HEK293 (cell line): ENCODE measurements around the gene NHP2.

Source experiments
- CTCF ChIA-PET: fragments of 350-600 bp; formaldehyde crosslinking; extraction: SDS; loops from one replicate; lab custom pipeline; 2021; ENCODE audit warnings: antibody characterized with exemption; lab: Yijun Ruan, JAX
- POLR2A ChIA-PET: fragments of 300-600 bp; formaldehyde crosslinking; extraction: SDS; loops from one replicate; lab custom pipeline; 2020; ENCODE audit warnings: antibody characterized with exemption, inconsistent platforms; lab: Yijun Ruan, JAX
- H3K27ac ChIP-seq: fragments of 200-500 bp; sonication (Bioruptor generic); 2 replicates; pipeline ENCODE4 v1.5.1; 2014; ENCODE audit warnings: low read depth, low read length, control low read depth, inconsistent platforms; ENCODE audit errors: extremely low read depth
- H3K36me3 ChIP-seq, 2 experiments: fragments of 200-500 bp in 1 of 2; sonication (Bioruptor generic) in 1 of 2; 1 replicate in 1 of 2; 2 replicates in 1 of 2; pipeline ENCODE4 v1.5.1; 2014 to 2017; ENCODE audit warnings: inconsistent platforms in 2 of 2, low read length in 2 of 2; ENCODE audit not compliant: control insufficient read depth in 2 of 2, insufficient read depth in 1 of 2
- H3K4me1 ChIP-seq: fragments of 200-500 bp; sonication (Bioruptor generic); 2 replicates; pipeline ENCODE4 v1.5.1; 2014; ENCODE audit warnings: mild to moderate bottlenecking, low read length, inconsistent platforms; ENCODE audit not compliant: control insufficient read depth, insufficient read depth
- H3K4me3 ChIP-seq: 2 replicates; pipeline ENCODE4 v1.5.1; 2011; ENCODE audit warnings: low read depth, mild to moderate bottlenecking, control low read depth, low read length, moderate library complexity
- H3K9me3 ChIP-seq: fragments of 200-500 bp; sonication (Bioruptor generic); 2 replicates; pipeline ENCODE4 v1.5.1; 2014; ENCODE audit warnings: low read depth, low read length, inconsistent platforms; ENCODE audit not compliant: control insufficient read depth, insufficient read depth
- CTCF ChIP-seq: fragments of 450-650 bp; formaldehyde crosslinking; IDR thresholded peaks from 2 replicates; pipeline ENCODE4 v1.5.1; 2016; ENCODE audit warnings: missing biosample characterization, missing genetic modification characterization
- PRDM10 ChIP-seq: fragments of 450-650 bp; formaldehyde crosslinking; IDR thresholded peaks from 2 replicates; pipeline ENCODE4 v1.5.1; 2016; ENCODE audit warnings: missing biosample characterization, missing genetic modification characterization
- SP7 ChIP-seq: fragments of 450-650 bp; formaldehyde crosslinking; IDR thresholded peaks from 2 replicates; pipeline ENCODE4 v1.5.1; 2016; ENCODE audit warnings: missing biosample characterization, missing genetic modification characterization
- TCF7L2 ChIP-seq: IDR thresholded peaks from 2 replicates; pipeline ENCODE4 v1.6.1; 2011; ENCODE audit warnings: low read depth, mild to moderate bottlenecking, inconsistent platforms, low read length, moderate library complexity, borderline replicate concordance
- ZNF121 ChIP-seq: fragments of 450-650 bp; formaldehyde crosslinking; IDR thresholded peaks from 2 replicates; pipeline ENCODE4 v1.5.1; 2016; ENCODE audit warnings: missing biosample characterization, missing genetic modification characterization
- ZNF391 ChIP-seq: fragments of 450-650 bp; formaldehyde crosslinking; IDR thresholded peaks from 2 replicates; pipeline ENCODE4 v1.5.1; 2016; ENCODE audit warnings: low read depth, missing biosample characterization, missing genetic modification characterization, borderline replicate concordance
- ZNF555 ChIP-seq: fragments of 450-650 bp; formaldehyde crosslinking; conservative IDR thresholded peaks from 2 replicates; pipeline ENCODE4 v1.5.1; 2017; ENCODE audit warnings: missing biosample characterization, mild to moderate bottlenecking, missing genetic modification characterization, inconsistent platforms
- ZNF600 ChIP-seq: fragments of 450-650 bp; formaldehyde crosslinking; IDR thresholded peaks from 2 replicates; pipeline ENCODE4 v1.5.1; 2016; ENCODE audit warnings: missing biosample characterization, missing genetic modification characterization
- ZNF777 ChIP-seq: fragments of 450-650 bp; formaldehyde crosslinking; IDR thresholded peaks from 2 replicates; pipeline ENCODE4 v1.5.1; 2017; ENCODE audit warnings: missing biosample characterization, missing genetic modification characterization, borderline replicate concordance
- TF ChIP-seq, protein P1 (sequence below): fragments of 450-650 bp; formaldehyde crosslinking; IDR thresholded peaks from 2 replicates; pipeline ENCODE4 v1.5.1; 2017; ENCODE audit warnings: missing biosample characterization, missing genetic modification characterization
- TF ChIP-seq, protein P2 (sequence below): fragments of 450-650 bp; formaldehyde crosslinking; IDR thresholded peaks from 2 replicates; pipeline ENCODE4; 2016; ENCODE audit warnings: missing biosample characterization, missing genetic modification characterization

NHP2 gene

DNA sequence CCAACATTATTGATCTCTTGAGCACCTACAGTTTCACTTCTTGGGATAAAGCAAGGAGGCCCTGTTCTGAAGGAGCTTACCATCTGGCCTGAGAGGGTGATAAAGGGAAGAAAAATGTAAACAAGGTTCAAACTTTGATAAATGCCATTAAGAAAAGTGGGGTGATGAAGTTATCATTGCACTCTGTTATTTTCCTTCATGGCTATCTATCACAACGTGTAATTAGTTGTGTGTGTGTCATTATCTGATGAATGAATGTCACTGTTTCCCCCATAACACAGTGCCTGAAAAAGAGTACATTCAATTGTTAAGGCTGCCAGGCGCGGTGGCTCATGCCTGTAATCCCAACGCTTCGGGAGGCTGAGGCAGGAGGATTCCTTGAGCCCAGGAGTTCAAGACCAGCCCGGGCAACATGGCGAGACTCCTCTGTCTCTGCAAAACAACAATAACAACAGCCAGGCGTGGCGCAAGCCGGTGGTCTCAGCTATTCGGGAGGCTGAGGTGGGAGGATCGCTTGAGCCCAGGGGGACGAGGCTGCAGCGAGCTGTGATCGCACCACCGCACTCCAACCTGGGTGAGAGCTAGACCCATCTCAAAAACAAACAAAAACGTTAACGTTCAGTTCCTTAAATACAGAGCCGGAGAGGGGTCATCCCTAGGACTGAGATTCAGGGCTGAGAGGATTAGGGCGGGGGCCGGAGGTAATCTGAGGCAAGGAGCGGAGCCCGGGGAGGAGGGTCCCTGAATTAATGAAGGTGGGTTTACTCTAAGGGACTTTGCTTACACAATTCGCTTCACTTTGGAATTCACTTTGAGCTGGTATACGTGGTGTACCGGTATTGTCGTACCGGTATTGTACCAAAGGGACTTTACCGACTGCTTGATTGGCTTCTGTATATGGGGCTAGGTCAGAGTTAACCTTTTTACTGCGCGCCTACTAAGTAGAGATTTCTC lies 917 bp downstream of the NHP2 start:
- Histone ChIP-seq H3K27ac (peak overlapping the region; percentile 13; the same call in 1 of the 2 replicates), H3K36me3 (peaks cover 20 to 45% of the 10 kb centered on the region in 2 experiments), H3K9me3 (no peaks in the 10 kb centered on the region), H3K4me3 (peak overlapping the region; percentile 90), H3K4me1 (peaks cover 4% of the 10 kb centered on the region; the same call in 1 of the 2 replicates)
- no peak for TF ChIP-seq ZNF121 (tag by site-specific recombination)
- no peak for TF ChIP-seq ZNF555 (tag by site-specific recombination)
- peak; percentile 91 for TF ChIP-seq SP7 (tag by site-specific recombination)
- 0 out of 2 replicates have a peak, but pooled peaks have one; percentile 21 for TF ChIP-seq PRDM10 (tag by site-specific recombination)
- TF ChIP-seq ZNF777 (tag by site-specific recombination): no peak
- TF ChIP-seq ZNF391 (tag by site-specific recombination): no peak
- TF ChIP-seq, protein P1, sequence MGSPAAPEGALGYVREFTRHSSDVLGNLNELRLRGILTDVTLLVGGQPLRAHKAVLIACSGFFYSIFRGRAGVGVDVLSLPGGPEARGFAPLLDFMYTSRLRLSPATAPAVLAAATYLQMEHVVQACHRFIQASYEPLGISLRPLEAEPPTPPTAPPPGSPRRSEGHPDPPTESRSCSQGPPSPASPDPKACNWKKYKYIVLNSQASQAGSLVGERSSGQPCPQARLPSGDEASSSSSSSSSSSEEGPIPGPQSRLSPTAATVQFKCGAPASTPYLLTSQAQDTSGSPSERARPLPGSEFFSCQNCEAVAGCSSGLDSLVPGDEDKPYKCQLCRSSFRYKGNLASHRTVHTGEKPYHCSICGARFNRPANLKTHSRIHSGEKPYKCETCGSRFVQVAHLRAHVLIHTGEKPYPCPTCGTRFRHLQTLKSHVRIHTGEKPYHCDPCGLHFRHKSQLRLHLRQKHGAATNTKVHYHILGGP (tag by site-specific recombination): no peak
- no peak for TF ChIP-seq TCF7L2
- CTCF ChIA-PET: interaction anchor here (0.6 to 13.3 kb wide), 5 partner anchors 7 to 77 kb away, joined by 3 to 204 read pairs (median 3); no protein-coding TSS in a partner anchor
- POLR2A ChIA-PET: interaction anchor here (0.7 to 3.0 kb wide), 11 partner anchors 12 to 80 kb away, joined by 3 to 35 read pairs (median 4); partner anchors contain the start of genes HNRNPAB and PHYKPL

- H3K36me3 ChIP-seq: peaks cover 20 to 62% of the 10 kb centered on the region in 2 experiments
- peak; percentile 57; the same call in 1 of the 2 replicates for TF ChIP-seq CTCF (tag by site-specific recombination)
- 0 out of 2 replicates have a peak, but pooled peaks have one; percentile 17 for TF ChIP-seq ZNF600 (tag by site-specific recombination)
- TF ChIP-seq, protein P2, sequence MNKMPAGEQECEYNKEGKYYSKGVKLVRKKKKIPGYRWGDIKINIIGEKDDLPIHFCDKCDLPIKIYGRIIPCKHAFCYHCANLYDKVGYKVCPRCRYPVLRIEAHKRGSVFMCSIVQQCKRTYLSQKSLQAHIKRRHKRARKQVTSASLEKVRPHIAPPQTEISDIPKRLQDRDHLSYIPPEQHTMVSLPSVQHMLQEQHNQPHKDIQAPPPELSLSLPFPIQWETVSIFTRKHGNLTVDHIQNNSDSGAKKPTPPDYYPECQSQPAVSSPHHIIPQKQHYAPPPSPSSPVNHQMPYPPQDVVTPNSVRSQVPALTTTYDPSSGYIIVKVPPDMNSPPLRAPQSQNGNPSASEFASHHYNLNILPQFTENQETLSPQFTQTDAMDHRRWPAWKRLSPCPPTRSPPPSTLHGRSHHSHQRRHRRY (tag by site-specific recombination): no peak
- CTCF ChIA-PET: interaction anchor here (0.7 to 13.3 kb wide), 3 partner anchors 30 to 76 kb away, joined by 4 to 204 read pairs (median 6); no protein-coding TSS in a partner anchor
- POLR2A ChIA-PET: interaction anchor here (1.0 to 3.0 kb wide), 2 partner anchors 53 kb away, joined by 3 to 35 read pairs; partner anchors contain the start of gene HNRNPAB
- H3K4me3 ChIP-seq: no peak overlapping the region
- H3K9me3 ChIP-seq: no peaks in the 10 kb centered on the region
- H3K27ac ChIP-seq: no peak overlapping the region
- peaks cover 4% of the 10 kb centered on the region; the same call in 1 of the 2 replicates for H3K4me1 ChIP-seq
Measured at GRCh38 chr5:178150977-178151734, 2.5 kb downstream of the NHP2 start.
